Nucleus accumbens (tissue), 56 donors: ENCODE results near the gene FAM98C.

ENCODE experiments used
- DNase-seq, 56 donors: peaks; one replicate each; lab custom pipeline; 2025; lab: John Stamatoyannopoulos, UW

FAM98C gene

GRCh38 chr19:38449518-38449917, 46.6 kb downstream of the FAM98C start:
- no peak for DNase-seq

- DNase-seq = no peak
These were observed 48.1 kb downstream of the FAM98C start for GRCh38 chr19:38451036-38451435.

GRCh38 chr19:38451629-38452028, 48.7 kb downstream of the FAM98C start:
- no peak for DNase-seq

- DNase-seq = peak in 2 of 56 donors; percentile 3 to 36
These were observed 49.8 kb downstream of the FAM98C start for GRCh38 chr19:38452430-38453366.

- DNase-seq = no peak
These were observed 50.7 kb downstream of the FAM98C start for GRCh38 chr19:38453596-38453995.

- no peak for DNase-seq
These were observed 52.1 kb downstream of the FAM98C start for GRCh38 chr19:38455031-38455430.

GRCh38 chr19:38457202-38457601, 54.3 kb downstream of the FAM98C start:
- DNase-seq = no peak

- DNase-seq = no peak
These were observed 55.0 kb downstream of the FAM98C start for GRCh38 chr19:38457690-38458405.
